ENCODE results near the gene EPHA6.
A peak's percentile ranks its signal among the peaks of the same experiment; 100 is the strongest.

EPHA6 gene

DNA sequence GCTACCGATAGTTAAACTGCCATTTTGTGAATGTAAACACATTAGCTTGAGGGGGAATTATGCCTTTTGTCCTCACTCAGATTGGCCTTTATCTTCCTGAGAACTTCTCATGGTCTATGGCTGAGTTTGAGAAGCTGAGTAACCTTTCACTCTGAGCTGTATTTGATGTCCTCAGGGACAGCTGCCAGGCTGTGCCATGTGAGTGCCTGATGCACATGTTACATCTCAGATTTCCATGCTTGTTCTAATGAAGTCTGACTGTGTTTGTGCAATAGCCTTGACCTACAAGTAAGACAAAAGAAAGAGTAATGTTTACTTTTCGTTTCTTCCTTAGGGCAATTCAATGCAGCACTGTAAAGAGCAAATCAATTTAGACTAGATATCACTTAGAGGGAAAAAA lies 906.0 kb downstream of the EPHA6 start:
- DNase-seq, result no peak

DNA sequence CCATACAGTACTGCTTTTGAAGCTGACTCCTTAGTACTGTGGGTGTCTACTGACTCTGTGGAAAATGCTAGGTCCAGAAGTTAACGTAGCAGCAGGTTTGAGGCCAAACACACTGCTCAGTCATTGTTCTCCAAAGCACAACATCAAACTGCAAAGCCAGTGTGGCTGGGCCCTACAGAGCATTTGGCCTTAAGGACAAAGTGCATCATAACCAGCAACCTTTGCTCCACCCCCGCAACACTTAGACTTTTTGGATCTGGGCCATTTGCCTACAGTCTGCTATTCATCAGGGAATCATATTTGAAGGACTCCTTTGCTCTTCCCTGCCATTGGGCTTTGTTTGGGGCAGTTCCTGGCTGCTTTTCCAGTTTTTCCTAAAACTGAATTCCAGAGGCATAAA lies 907.1 kb downstream of the EPHA6 start:
- DNase-seq, result no peak

DNA sequence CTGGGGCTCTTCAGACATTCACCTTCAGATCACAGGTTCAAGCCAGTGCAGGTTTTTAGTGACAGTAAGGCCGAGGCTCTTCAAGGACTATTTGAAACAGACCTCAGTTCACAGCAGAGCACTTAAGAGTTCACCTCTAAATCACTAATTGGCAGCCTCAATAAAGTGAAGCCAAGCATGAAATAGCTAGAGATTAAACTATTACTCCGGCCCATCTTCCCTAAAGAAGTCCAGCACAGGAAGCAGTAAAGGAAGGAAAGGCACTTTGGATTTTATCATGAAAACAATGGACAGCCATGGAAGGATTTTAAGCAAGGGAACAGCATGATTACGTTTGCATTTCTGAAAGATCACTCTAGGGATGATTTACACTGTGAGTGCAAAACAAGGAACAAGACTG lies 922.5 kb downstream of the EPHA6 start:
- no peak for DNase-seq

DNA sequence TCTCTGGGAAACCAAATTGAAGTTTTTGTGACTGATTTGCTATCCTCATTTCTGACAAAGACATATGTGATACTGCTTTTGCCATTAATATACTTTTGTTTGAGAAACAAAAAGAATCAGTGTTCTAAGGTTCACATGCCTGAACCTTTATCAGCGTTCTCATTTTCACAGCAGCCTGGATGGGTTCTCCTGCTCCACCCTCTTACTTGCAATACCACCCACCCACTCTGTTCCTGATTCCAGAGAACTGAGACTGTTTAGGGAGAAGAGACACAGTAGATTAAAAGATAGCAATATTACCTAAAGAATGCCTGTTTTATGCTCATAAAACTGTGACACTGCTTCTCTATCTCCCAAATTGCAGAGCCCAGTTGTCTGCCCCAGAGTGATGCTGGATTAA lies 924.4 kb downstream of the EPHA6 start:
- no peak for DNase-seq

DNA sequence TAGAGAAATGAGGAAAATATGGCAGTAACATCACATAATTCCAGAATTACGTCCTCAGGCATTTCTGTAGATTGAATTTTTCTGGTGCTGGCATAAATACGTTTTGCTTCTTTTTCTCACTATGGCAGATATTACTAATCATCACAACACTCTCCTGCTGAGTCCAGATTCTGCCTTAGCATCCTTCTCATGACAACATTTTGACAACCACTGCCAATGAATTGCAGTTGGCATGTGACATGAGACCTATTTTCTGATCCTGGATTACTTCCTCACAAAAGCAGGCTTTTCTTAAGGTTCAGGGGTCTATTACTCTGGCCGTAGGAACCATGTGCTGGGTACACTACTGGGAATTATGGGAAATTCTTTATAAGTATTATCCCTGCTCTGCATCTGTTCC lies 927.6 kb downstream of the EPHA6 start:
- DNase-seq, result no peak

DNA sequence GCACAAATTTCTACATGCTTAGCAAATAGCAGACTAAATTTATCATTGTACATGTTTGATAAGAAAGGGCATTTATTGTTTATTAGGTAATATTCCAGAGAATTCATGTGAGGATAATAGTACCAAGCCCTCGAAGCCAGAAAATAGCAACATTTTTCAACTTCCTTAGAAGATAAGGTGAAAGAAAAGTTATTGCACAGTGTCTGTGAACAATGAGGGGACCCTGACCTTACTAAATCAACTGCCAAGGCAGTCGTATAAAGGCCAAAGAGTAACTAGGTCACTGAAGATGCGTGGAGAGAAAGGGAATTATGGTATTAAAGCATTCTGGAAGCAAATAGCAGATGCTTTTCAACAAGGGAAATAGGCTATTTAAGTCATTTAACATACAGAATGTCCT lies 929.9 kb downstream of the EPHA6 start:
- DNase-seq, result no peak

DNA sequence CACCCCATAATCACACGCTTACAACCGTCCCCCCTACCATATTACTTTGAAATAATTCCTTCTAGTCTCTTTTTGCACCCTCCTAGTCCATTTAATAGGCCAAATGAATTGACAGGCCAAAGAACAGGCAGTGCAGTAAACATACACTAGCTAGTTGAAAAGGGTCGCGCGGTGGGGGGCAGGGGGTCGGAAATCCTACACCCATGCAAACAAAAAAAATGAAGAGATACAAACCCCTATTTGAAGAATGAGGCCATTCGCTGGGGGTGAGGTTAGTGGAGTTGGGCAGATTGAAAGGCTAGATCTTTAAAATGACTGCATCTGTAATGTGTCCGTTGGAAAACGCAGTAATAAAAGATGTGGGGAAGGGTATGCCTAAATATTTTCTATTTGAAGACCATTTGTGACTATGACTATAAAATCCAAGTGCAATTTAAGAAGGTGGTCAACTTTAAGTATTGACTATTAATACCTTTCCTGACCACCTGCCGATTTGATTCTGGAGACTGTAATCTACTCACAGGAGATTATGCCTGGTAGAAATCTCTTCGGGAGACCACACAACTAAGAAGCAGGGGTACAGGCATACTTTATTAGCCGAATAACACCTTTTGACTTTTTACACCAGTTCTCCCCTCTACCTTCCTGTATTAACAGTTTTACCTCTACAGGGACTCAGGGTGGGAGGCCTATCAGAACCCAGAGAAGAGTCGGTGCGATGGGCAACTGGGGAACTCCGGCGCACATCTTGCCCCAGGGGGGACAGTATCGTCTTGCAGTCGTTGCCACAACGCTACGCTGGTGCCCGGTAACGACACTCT lies 949.4 kb downstream of the EPHA6 start:
- no peak for DNase-seq

DNA sequence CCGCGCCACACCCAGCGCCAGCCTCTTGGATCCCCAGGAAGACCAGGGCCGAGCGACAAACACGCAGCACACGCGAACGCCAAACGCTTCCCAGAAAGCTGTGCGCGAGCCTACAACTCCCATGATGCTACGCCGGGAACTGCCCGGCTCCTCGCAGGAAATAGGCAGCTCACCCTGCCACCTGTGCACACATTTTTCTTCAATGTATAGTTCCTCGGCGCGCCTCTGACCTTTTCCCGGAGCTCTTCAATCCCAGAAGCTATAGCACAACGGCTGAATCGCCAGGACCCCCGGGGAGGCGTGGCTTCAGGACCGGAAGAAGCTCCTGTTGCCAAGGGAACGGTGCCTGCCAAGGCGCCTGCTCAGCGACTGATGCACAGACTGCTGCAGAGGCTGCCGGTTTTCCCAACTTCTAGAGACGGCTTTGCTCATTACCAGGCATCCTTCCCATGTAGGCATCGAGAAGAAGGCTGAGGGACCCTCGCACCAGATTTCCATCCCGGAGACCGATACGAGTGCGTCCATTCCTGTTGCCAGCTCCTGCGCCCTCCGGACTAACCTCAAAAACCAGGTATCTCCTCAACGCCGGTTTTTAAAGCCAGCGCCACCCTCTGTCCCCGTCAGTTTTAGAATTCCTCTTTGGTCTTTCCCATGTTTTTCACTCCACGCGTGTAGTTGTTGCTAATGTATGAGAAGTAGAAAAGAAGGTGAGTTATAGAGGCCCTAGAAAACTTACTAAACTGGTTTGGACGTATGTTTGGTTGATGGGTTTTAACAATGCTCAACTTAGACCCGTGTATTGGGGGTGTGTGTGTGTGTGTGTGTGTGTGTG lies 950.2 kb downstream of the EPHA6 start, which contains the start of gene ARL6:
Gene ARL6 (plus strand): TSS at position 352 of the 832 bp plus-strand sequence. CDS start 3,350 bp downstream, outside the sequence.
- DNase-seq, result peak; percentile 81

DNA sequence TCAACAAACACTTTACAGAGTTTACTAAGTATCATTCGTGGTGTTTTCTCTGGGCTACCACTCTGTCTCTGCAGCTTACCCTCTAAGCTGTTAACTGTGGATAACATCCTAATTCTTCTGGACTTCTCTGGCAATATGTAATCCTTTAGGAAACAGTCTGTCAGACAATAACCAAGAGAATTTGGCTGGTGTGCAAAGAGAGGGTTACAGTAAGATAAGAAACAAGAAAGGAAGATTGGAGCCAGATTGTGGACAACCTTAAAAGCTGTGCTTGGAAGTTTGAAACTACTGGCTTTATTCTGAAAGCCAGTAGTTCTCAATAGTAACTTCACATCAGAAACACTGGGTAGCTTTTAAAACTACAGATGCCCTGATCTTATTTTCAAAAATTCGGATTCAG lies 950.9 kb downstream of the EPHA6 start:
- DNase-seq, result no peak

DNA sequence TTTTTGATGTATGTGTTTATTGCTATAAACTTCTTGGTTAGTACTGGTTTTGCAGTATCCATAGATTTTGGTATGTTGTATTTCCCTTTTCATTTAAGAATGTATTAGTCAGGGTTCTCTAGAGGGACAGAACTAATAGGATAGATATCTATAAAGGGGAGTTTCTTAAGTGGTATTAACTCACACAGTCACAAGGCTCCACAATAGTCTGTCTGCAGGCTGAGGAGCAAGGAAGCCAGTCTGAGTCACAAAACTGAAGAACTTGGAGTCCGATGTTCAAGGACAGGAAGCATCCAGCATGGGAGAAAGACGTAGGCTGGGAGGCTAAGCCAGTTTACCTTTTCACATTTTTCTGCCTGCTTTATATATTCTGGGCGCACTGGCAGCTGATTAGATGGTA lies 958.5 kb downstream of the EPHA6 start:
- DNase-seq, result no peak

DNA sequence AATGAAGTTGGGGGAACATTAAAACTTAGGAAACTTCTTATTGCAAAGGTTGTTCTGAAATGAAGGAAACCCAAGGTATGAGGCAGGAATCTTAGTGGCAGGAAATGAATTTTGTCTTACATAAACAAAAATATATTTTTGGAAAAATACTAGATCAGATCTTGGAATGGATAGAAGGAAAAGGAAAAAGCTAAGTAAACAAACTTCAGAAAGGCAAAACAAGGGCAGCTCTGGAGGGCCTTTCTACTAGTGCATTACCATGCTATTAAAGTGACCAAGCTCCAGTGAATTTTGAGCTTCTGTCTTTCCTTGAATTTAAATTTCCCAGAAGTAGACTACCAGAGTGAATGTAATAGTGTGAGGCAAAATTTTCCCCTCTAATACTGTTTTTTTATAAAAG lies 963.8 kb downstream of the EPHA6 start:
- DNase-seq, result no peak

DNA sequence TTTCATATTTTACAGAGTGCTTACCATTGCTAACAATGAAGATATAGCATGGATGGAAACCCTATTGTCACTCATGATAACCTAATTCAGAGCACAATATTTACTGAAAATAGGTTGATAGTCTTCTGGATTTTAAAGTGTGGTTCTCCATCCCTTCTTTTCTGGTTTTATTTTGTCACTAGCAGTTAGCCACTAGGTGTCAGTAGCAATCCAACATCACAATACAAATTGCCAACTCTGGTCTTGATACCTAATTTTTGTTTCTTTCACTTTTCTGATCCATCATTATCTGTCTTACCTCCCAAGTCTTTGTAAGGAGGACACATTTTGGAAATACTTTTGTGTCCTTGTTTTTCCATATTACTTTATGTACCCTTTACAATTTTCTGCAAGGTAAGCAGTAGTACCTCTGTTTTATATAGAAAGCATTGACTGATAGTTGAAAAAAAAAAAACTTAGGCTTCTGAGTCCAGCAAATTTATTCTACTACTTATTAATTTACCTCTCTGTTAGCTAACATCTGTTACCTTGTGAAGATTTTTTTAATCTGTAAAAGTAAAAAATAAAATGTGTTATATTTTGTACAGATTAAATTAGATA lies 979.1 kb downstream of the EPHA6 start:
- no peak for DNase-seq

DNA sequence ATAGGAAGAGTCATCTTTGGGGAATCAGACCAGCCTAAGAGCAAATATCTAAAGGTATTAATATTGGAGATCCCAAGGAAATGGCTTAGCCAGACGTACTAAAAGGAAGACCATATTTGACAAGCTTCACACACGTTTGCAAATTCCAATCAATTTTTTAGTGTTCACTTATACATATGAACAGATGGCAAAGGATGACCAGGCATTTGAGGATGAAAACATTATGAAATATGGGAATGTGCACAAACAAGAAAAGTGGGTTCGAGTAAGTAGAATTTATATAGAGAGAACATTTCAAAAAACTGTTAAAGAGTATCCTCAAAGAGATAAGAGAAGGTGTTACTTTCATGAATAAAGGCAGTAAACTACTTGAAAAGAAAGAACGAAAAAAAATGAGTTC lies 981.6 kb downstream of the EPHA6 start:
- DNase-seq, result no peak

Data from activated CD4-positive, alpha-beta T cell treated with anti-CD3 and anti-CD28 coated beads for 48 hours (primary cell).